Osteoblast (primary cell): Measurements from ENCODE around the gene YWHAB. TPM values are rescaled to one million over a fixed set of nuclear protein-coding genes. Genes with fewer than 3 reads are reported as not detected.

ENCODE experiments used
- DNase-seq: peaks from one replicate; pipeline ENCODE4 v3.0.0; 2011; ENCODE audit warnings: low spot score, mixed read lengths; ENCODE audit not compliant: insufficient read length; ENCODE audit errors: missing footprints
- H2AFZ ChIP-seq: 2 replicates; pipeline ENCODE4 v1.6.0; 2011; ENCODE audit warnings: mild to moderate bottlenecking, low read length
- H3K27ac ChIP-seq: 2 replicates; pipeline ENCODE4 v1.5.1; 2011; ENCODE audit warnings: mild to moderate bottlenecking, low read depth, low read length, moderate library complexity
- H3K27me3 ChIP-seq: 2 replicates; pipeline ENCODE4 v1.6.0; 2012; ENCODE audit warnings: mild to moderate bottlenecking, control low read depth, inconsistent platforms, low read length, moderate library complexity; ENCODE audit not compliant: insufficient read depth
- H3K36me3 ChIP-seq: 2 replicates; pipeline ENCODE4 v1.5.1; 2011; ENCODE audit warnings: mild to moderate bottlenecking, low read length, control low read depth, moderate library complexity; ENCODE audit not compliant: insufficient read depth
- H3K4me1 ChIP-seq: 2 replicates; pipeline ENCODE4 v1.5.1; 2011; ENCODE audit warnings: mild to moderate bottlenecking, low read length, control low read depth, moderate library complexity; ENCODE audit not compliant: insufficient read depth
- H3K4me2 ChIP-seq: 2 replicates; pipeline ENCODE4 v1.6.0; 2011; ENCODE audit warnings: mild to moderate bottlenecking, low read length; ENCODE audit not compliant: insufficient read depth
- H3K4me3 ChIP-seq: fragments of 200-600 bp; sonication (generic); 3 replicates; pipeline ENCODE4 v1.5.1; 2012; ENCODE audit warnings: mild to moderate bottlenecking, low read length, inconsistent platforms; ENCODE audit not compliant: insufficient read depth
- H3K79me2 ChIP-seq: 2 replicates; pipeline ENCODE4 v1.6.0; 2012; ENCODE audit warnings: mild to moderate bottlenecking, low read length, control low read depth, inconsistent platforms; ENCODE audit not compliant: insufficient read depth
- H3K9me3 ChIP-seq: 2 replicates; pipeline ENCODE4 v1.5.1; 2011; ENCODE audit warnings: low read depth, low read length, control low read depth
- H4K20me1 ChIP-seq: 2 replicates; pipeline ENCODE4 v1.6.0; 2012; ENCODE audit warnings: mild to moderate bottlenecking, low read length, control low read depth; ENCODE audit not compliant: insufficient read depth
- CTCF ChIP-seq: IDR thresholded peaks from 2 replicates; pipeline ENCODE4 v1.5.1; 2011; ENCODE audit warnings: mild to moderate bottlenecking, low read depth, low read length, moderate library complexity; ENCODE audit errors: extremely low read depth
- total RNA-seq: library from RNA; depleted of rRNA; stranded (reverse); fragments of >200 nt; gene quantifications from 2 replicates; pipeline ENCODE4 v1.2.3, GENCODE V29; 2012

Gene YWHAB
- total RNA-seq, 1 donor = 121 TPM

DNA sequence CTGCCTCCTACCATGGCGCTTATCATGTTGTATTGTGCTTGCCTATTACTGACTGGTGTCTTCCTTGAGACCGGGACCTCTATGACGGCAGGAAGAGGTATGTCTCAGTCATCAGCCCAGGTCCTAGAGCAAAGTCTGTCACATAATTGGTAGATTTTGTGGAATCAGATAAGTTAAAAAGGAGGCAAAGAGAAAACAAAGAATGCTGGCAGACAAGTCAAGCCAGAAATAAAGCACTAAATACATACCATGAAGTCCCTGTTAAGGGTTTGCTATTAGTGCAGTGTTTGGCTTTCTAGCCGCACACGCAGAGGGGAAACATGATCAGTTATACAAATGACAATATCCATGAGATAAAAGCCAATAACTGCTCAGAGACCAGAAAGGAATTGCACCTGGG, 68.7 kb downstream of the YWHAB start:
- H3K4me2 ChIP-seq = no peak overlapping the region
- peaks cover 21% of the 10 kb centered on the region for H4K20me1 ChIP-seq
- no peak overlapping the region for H3K4me3 ChIP-seq
- H3K27me3 ChIP-seq = no peaks in the 10 kb centered on the region
- DNase-seq = no peak
- no peak overlapping the region for H2AFZ ChIP-seq
- H3K4me1 ChIP-seq = peaks cover 12% of the 10 kb centered on the region
- peaks cover 84% of the 10 kb centered on the region for H3K36me3 ChIP-seq
- H3K79me2 ChIP-seq = peaks cover 75% of the 10 kb centered on the region
- TF ChIP-seq CTCF = no peak
- H3K27ac ChIP-seq = no peak overlapping the region
- no peaks in the 10 kb centered on the region for H3K9me3 ChIP-seq

- DNase-seq = no peak
- peaks cover 24% of the 10 kb centered on the region for H4K20me1 ChIP-seq
- H3K27ac ChIP-seq = no peak overlapping the region
- peaks cover 79% of the 10 kb centered on the region for H3K79me2 ChIP-seq
- no peak overlapping the region for H3K4me2 ChIP-seq
- TF ChIP-seq CTCF = no peak
- peaks cover 14% of the 10 kb centered on the region for H3K4me1 ChIP-seq
- H3K27me3 ChIP-seq = no peaks in the 10 kb centered on the region
- H2AFZ ChIP-seq = no peak overlapping the region
- no peaks in the 10 kb centered on the region for H3K9me3 ChIP-seq
- H3K4me3 ChIP-seq = no peak overlapping the region
- H3K36me3 ChIP-seq = peaks cover 73% of the 10 kb centered on the region
Observed at GRCh38 chr20:44955270-44955669, 69.8 kb downstream of the YWHAB start.

DNA sequence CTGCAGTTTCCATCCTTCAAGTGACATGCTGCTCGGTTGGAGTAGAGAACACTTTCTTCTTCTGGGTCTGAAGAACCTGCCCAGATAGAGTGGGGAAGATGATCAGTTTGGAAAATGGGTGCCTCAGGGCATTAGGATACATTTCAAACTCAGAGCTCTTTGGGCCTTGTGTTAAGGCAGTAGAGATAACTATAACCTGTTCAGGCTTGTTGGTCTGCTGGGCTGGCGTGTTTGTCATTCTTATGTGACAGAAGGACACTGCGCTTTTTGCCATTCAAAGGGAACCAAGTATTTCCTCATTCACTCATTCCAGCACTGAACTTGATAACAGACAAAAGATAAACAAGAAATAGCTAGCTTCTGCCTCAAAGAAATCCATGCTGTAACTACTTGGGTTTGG, 70.9 kb downstream of the YWHAB start:
- DNase-seq = no peak
- peaks cover 24% of the 10 kb centered on the region for H4K20me1 ChIP-seq

More for the DNA sequence above, 70.9 kb downstream of the YWHAB start:
- Histone ChIP-seq H3K9me3 (no peaks in the 10 kb centered on the region), H3K4me1 (peaks cover 25% of the 10 kb centered on the region), H3K27me3 (no peaks in the 10 kb centered on the region), H2AFZ (no peak overlapping the region), H3K79me2 (peaks cover 73% of the 10 kb centered on the region), H3K4me3 (no peak overlapping the region), H3K36me3 (peaks cover 62% of the 10 kb centered on the region), H3K4me2 (no peak overlapping the region), H3K27ac (no peak overlapping the region)
- no peak for TF ChIP-seq CTCF

Other genes starting within 250 kb of the YWHAB start
- 15.9 and 37.1 TPM in 2 replicates for gene ADA, start 234.0 kb upstream of the YWHAB start, total RNA-seq
- gene CCN5, start 170.3 kb upstream of the YWHAB start, total RNA-seq = 520 and 687 TPM in 2 replicates
- 81.3 and 121 TPM in 2 replicates for gene KCNK15, start 139.8 kb upstream of the YWHAB start, total RNA-seq
- 0.29 and 0.36 TPM in 2 replicates for gene RIMS4, start 75.2 kb upstream of the YWHAB start, total RNA-seq
- 11.2 and 15.6 TPM in 2 replicates for gene PABPC1L, start 24.4 kb downstream of the YWHAB start, total RNA-seq
- gene TOMM34, start 74.7 kb downstream of the YWHAB start, total RNA-seq = 16.3 and 18.3 TPM in 2 replicates
- 33.3 and 33.7 TPM in 2 replicates for gene STK4, start 80.8 kb downstream of the YWHAB start, total RNA-seq
- gene KCNS1, start 215.4 kb downstream of the YWHAB start, total RNA-seq = 0.59 and 1.1 TPM in 2 replicates
- gene WFDC5, start 229.5 kb downstream of the YWHAB start, total RNA-seq = not detected in 2 replicates
- not detected in 2 replicates for gene WFDC12, start 238.8 kb downstream of the YWHAB start, total RNA-seq